K562 (cell line): ENCODE results near the gene CAB39. TPM values are rescaled to one million over a fixed set of nuclear protein-coding genes. Genes with fewer than 3 reads are reported as not detected.

Experiments
- CBX3 ChIP-seq, 2 experiments: IDR thresholded peaks; 1 replicate in 1 of 2; 2 replicates in 1 of 2; pipeline ENCODE4 v1.6.1; 2012; ENCODE audit warnings: inconsistent platforms in 2 of 2, low read length in 2 of 2, borderline replicate concordance in 1 of 2, control low read depth in 1 of 2
- CTCF ChIP-seq, 3 experiments: IDR thresholded peaks in 2 of 3; conservative IDR thresholded peaks in 1 of 3; 2 replicates each; pipeline ENCODE4 v1.5.1; 2011 to 2012; ENCODE audit warnings: low read length in 3 of 3, mild to moderate bottlenecking in 3 of 3, control low read depth in 2 of 3, improper control_type of control experiment in 1 of 3, inconsistent platforms in 1 of 3, low read depth in 1 of 3, mixed read lengths in 1 of 3, moderate library complexity in 1 of 3; ENCODE audit not compliant: insufficient read depth in 2 of 3
- E2F4 ChIP-seq: sonication (generic); formaldehyde crosslinking; IDR thresholded peaks from 2 replicates; pipeline ENCODE4 v1.8.0; 2022; ENCODE audit warnings: mild to moderate bottlenecking, low read depth, missing genetic modification reagents
- EHMT2 ChIP-seq: fragments of 450-650 bp; IDR thresholded peaks from 2 replicates; pipeline ENCODE4 v1.6.1; 2018; ENCODE audit warnings: antibody characterized with exemption
- FOXP1 ChIP-seq: sonication (generic); formaldehyde crosslinking; IDR thresholded peaks from 2 replicates; pipeline ENCODE4 v1.8.0; 2022; ENCODE audit warnings: mild to moderate bottlenecking, missing genetic modification reagents
- HMGN3 ChIP-seq: IDR thresholded peaks from 2 replicates; pipeline ENCODE4 v1.6.1; 2011; ENCODE audit warnings: borderline replicate concordance, low read depth, mild to moderate bottlenecking, mixed read lengths, low read length; ENCODE audit not compliant: insufficient read length; ENCODE audit errors: extremely low read depth
- IFI16 ChIP-seq: fragments of 250-450 bp; sonication (Bioruptor Pico); IDR thresholded peaks from 2 replicates; pipeline ENCODE4 v2.1.2; 2022; ENCODE audit warnings: mild to moderate bottlenecking, inconsistent platforms
- RAD21 ChIP-seq, 2 experiments: fragments of 250-450 bp in 1 of 2; fragments of 450-650 bp in 1 of 2; sonication (Bioruptor Pico) in 1 of 2; formaldehyde crosslinking in 1 of 2; IDR thresholded peaks in 1 of 2; conservative IDR thresholded peaks in 1 of 2; 2 replicates each; pipeline versions ENCODE4 v1.4.0 to v1.8.0; 2020 to 2022; ENCODE audit warnings: mild to moderate bottlenecking in 2 of 2, moderate library complexity in 1 of 2
- RAD51 ChIP-seq: fragments of 450-650 bp; IDR thresholded peaks from 2 replicates; pipeline ENCODE4 v1.7.1; 2016; ENCODE audit warnings: low read depth, mild to moderate bottlenecking, borderline replicate concordance
- SMC3 ChIP-seq: conservative IDR thresholded peaks from 2 replicates; pipeline ENCODE4 v1.6.1; 2011; ENCODE audit warnings: low read depth, low read length, improper control_type of control experiment; ENCODE audit not compliant: insufficient read depth
- STAG1 ChIP-seq: sonication (generic); formaldehyde crosslinking; IDR thresholded peaks from 2 replicates; pipeline ENCODE4 v1.5.0; 2020; ENCODE audit warnings: missing genetic modification reagents, borderline replicate concordance
- UBTF ChIP-seq, 2 experiments: IDR thresholded peaks; 2 replicates each; pipeline ENCODE4 v1.6.1; 2012; ENCODE audit warnings: improper control_type of control experiment in 2 of 2, low read depth in 2 of 2, low read length in 2 of 2, borderline replicate concordance in 1 of 2
- ZNF311 ChIP-seq: fragments of 250-450 bp; sonication (Bioruptor Pico); IDR thresholded peaks from 2 replicates; pipeline ENCODE4 v1.4.0; 2020; ENCODE audit warnings: mild to moderate bottlenecking, moderate library complexity
- ZNF79 ChIP-seq: fragments of 250-450 bp; sonication (Bioruptor Pico); IDR thresholded peaks from 2 replicates; pipeline ENCODE4 v1.4.0; 2020; ENCODE audit warnings: low read depth, mild to moderate bottlenecking, moderate library complexity
- polyA plus RNA-seq, 8 experiments: library from polyadenylated mRNA; depleted of rRNA in 4 of 8; stranded (reverse) in 5 of 8; unstranded in 3 of 8; fragments of >200 nt; fragmentation: Nextera tagmentation in 2 of 8; fragmentation: Illumina TruSeq in 1 of 8; extraction: Ambion mirVana in 2 of 8; extraction: Trizol in 1 of 8; gene quantifications; 2 replicates each; pipeline versions ENCODE4 v1.2.1 to v1.2.3, GENCODE V29; 2011 to 2014; ENCODE audit warnings: inconsistent platforms in 1 of 8, missing spikeins in 1 of 8
- total RNA-seq, 7 experiments: library from RNA; depleted of rRNA in 6 of 7; stranded (reverse); fragments of >200 nt in 6 of 7; fragmentation: Illumina TruSeq in 2 of 7; extraction: Trizol in 2 of 7; gene quantifications; 2 replicates each; pipeline versions ENCODE4 v1.2.1 to v1.2.3, GENCODE V29; 2011 to 2021; ENCODE audit warnings: low replicate concordance in 1 of 7

CAB39 gene
- total and polyA plus RNA-seq, 9 of the 15 experiments (the other 6 are each of a cell fraction or from before 2014, with no cell fraction given) = 27.2 to 94.4 (median 70.1) TPM

- TF ChIP-seq CBX3 (IDR thresholded peaks at IDR 0.05; ENCODE audit: borderline replicate concordance in 1 of 2, low read length in 2 of 2) (no peak), STAG1 (0 out of 2 replicates have a peak, but pooled peaks have one; percentile 19), IFI16 (CRISPR knock-in tag) (no peak), RAD21 (CRISPR knock-in tag; conservative IDR thresholded peaks at IDR 0.05 in 1 of 2, IDR thresholded peaks at IDR 0.05 in 1 of 2) (peak; percentile 21 to 61; a peak in 3 of 4 replicates), UBTF (IDR thresholded peaks at IDR 0.05; ENCODE audit: borderline replicate concordance in 1 of 2, low read depth in 2 of 2, low read length in 2 of 2) (peak in 1 of 2 experiments; percentile 78; a peak in 1 of 4 replicates), SMC3 (peak; percentile 40; the same call in 1 of the 2 replicates), RAD51 (no peak), CTCF (IDR thresholded peaks at IDR 0.05 in 2 of 3, conservative IDR thresholded peaks at IDR 0.05 in 1 of 3; ENCODE audit: insufficient read depth in 2 of 3, low read depth in 1 of 3, low read length in 3 of 3) (peak; percentile 70 to 78 (median 78)), EHMT2 (no peak), ZNF311 (CRISPR knock-in tag) (no peak), E2F4 (CRISPR knock-in tag) (no peak), HMGN3 (no peak), FOXP1 (CRISPR knock-in tag) (no peak), ZNF79 (CRISPR knock-in tag) (no peak)
These were observed 135.3 kb downstream of the CAB39 start (continued) for GRCh38 chr2:230847883-230848388.
